ENCODE data around the gene DNAH6. TPM values are rescaled to one million over a fixed set of nuclear protein-coding genes. Genes with fewer than 3 reads are reported as not detected.

The DNAH6 gene
- polyA plus RNA-seq, 1 donor (not counting 4 experiments of a cell fraction or from before 2014, with no cell fraction given), result 0.05 TPM

DNA sequence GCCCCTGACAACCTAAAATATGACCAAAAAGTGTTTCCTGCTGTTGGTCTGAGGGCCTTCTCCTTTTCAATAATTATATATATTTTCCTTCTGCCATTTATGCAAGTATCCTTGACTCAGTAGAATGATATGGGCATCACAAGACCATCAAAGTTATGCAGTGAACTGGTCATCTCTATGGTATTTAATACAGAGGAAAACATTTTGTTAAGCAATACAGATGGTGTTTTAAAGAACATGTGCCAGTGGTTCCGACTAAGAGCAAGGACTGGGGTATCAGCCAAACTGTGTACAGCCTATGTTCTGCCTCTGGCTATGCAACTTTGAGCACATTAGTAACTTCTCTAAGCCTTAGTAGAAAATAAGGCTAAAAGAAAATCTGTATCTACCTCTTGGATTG is 185.6 kb downstream of the DNAH6 start:
- H4K20me1 ChIP-seq (ENCODE audit: control insufficient read depth, extremely low read depth, insufficient read depth, low read length), result no peaks in the 10 kb centered on the region
- H3K9me3 ChIP-seq (ENCODE audit: control insufficient read depth, low read depth, low read length), result no peaks in the 10 kb centered on the region
- H3K4me1 ChIP-seq (ENCODE audit: control insufficient read depth, extremely low read depth, insufficient read depth, low read length), result no peaks in the 10 kb centered on the region
- no peak overlapping the region for H3K4me3 ChIP-seq (ENCODE audit: control insufficient read depth in 2 of 3, extremely low read depth in 1 of 3, insufficient read depth in 2 of 3, low read depth in 1 of 3, low read length in 3 of 3)
- TF ChIP-seq EZH2 (IDR thresholded peaks at IDR 0.05; ENCODE audit: low read length), result no peak
- no peak for TF ChIP-seq CTCF (optimal IDR thresholded peaks at IDR 0.05 in 1 of 3, IDR thresholded peaks at IDR 0.05 in 1 of 3, conservative IDR thresholded peaks at IDR 0.05 in 1 of 3; ENCODE audit: extremely low read depth in 1 of 3, insufficient read depth in 2 of 3, low read length in 3 of 3)
- dilution Hi-C loops (cut with MboI; ENCODE audit: extremely low pct_ligation_motif_present, low sequenced_read_pairs), result no loop called here
- DNase-seq (ENCODE audit: low read depth, low spot score), result no peak
- FAIRE-seq, result no peak
- H3K9ac ChIP-seq (ENCODE audit: control insufficient read depth, extremely low read depth, insufficient read depth, low read length), result no peak overlapping the region
- H3K9me1 ChIP-seq (ENCODE audit: control insufficient read depth, extremely low read depth, insufficient read depth, low read length), result no peaks in the 10 kb centered on the region
- H3K36me3 ChIP-seq (ENCODE audit: control insufficient read depth in 2 of 2, extremely low read depth in 1 of 2, insufficient read depth in 2 of 2, low read length in 2 of 2), result no peaks in the 10 kb centered on the region
- H2AFZ ChIP-seq (ENCODE audit: control insufficient read depth, low read length), result no peak overlapping the region
- no peak overlapping the region for H3K27ac ChIP-seq (ENCODE audit: control insufficient read depth, insufficient read depth, low read length)
- no peaks in the 10 kb centered on the region for H3K27me3 ChIP-seq (ENCODE audit: control insufficient read depth, extremely low read depth, insufficient read depth, low read length)
- no peaks in the 10 kb centered on the region for H3K79me2 ChIP-seq (ENCODE audit: control insufficient read depth, insufficient read depth, low read length)
- no peak overlapping the region for H3K4me2 ChIP-seq (ENCODE audit: control insufficient read depth, extremely low read depth, insufficient read depth, low read depth, low read length)

- TF ChIP-seq EZH2 (IDR thresholded peaks at IDR 0.05; ENCODE audit: low read length) (no peak), CTCF (optimal IDR thresholded peaks at IDR 0.05 in 1 of 3, IDR thresholded peaks at IDR 0.05 in 1 of 3, conservative IDR thresholded peaks at IDR 0.05 in 1 of 3; ENCODE audit: extremely low read depth in 1 of 3, insufficient read depth in 2 of 3, low read length in 3 of 3) (no peak)
- no peak overlapping the region for H3K9ac ChIP-seq (ENCODE audit: control insufficient read depth, extremely low read depth, insufficient read depth, low read length)
- no peaks in the 10 kb centered on the region for H3K27me3 ChIP-seq (ENCODE audit: control insufficient read depth, extremely low read depth, insufficient read depth, low read length)
- no peaks in the 10 kb centered on the region for H3K9me1 ChIP-seq (ENCODE audit: control insufficient read depth, extremely low read depth, insufficient read depth, low read length)
- FAIRE-seq (no peak), DNase-seq (ENCODE audit: low read depth, low spot score) (no peak)
- H4K20me1 ChIP-seq (ENCODE audit: control insufficient read depth, extremely low read depth, insufficient read depth, low read length), result no peaks in the 10 kb centered on the region
- H3K27ac ChIP-seq (ENCODE audit: control insufficient read depth, insufficient read depth, low read length), result no peak overlapping the region
- no peaks in the 10 kb centered on the region for H3K4me1 ChIP-seq (ENCODE audit: control insufficient read depth, extremely low read depth, insufficient read depth, low read length)
- H3K4me3 ChIP-seq (ENCODE audit: control insufficient read depth in 2 of 3, extremely low read depth in 1 of 3, insufficient read depth in 2 of 3, low read depth in 1 of 3, low read length in 3 of 3), result no peak overlapping the region
- no peaks in the 10 kb centered on the region for H3K36me3 ChIP-seq (ENCODE audit: control insufficient read depth in 2 of 2, extremely low read depth in 1 of 2, insufficient read depth in 2 of 2, low read length in 2 of 2)
- H3K79me2 ChIP-seq (ENCODE audit: control insufficient read depth, insufficient read depth, low read length), result no peaks in the 10 kb centered on the region
- no peaks in the 10 kb centered on the region for H3K9me3 ChIP-seq (ENCODE audit: control insufficient read depth, low read depth, low read length)
- H2AFZ ChIP-seq (ENCODE audit: control insufficient read depth, low read length), result no peak overlapping the region
- H3K4me2 ChIP-seq (ENCODE audit: control insufficient read depth, extremely low read depth, insufficient read depth, low read depth, low read length), result no peak overlapping the region
- dilution Hi-C loops (cut with MboI; ENCODE audit: extremely low pct_ligation_motif_present, low sequenced_read_pairs), result no loop called here
Observed at GRCh38 chr2:84702941-84703340, 186.6 kb downstream of the DNAH6 start.
